ENCODE data around the gene MRPL23. TPM values are rescaled to one million over a fixed set of nuclear protein-coding genes. Genes with fewer than 3 reads are reported as not detected.
"Not testable (repeated sequence)": the region's sequence is repeated elsewhere in the genome, so short reads cannot be mapped to it uniquely, and the experiment has no call there.

The MRPL23 gene
- total RNA-seq, 1 experiment from 2014 or later, result 219 TPM

DNA sequence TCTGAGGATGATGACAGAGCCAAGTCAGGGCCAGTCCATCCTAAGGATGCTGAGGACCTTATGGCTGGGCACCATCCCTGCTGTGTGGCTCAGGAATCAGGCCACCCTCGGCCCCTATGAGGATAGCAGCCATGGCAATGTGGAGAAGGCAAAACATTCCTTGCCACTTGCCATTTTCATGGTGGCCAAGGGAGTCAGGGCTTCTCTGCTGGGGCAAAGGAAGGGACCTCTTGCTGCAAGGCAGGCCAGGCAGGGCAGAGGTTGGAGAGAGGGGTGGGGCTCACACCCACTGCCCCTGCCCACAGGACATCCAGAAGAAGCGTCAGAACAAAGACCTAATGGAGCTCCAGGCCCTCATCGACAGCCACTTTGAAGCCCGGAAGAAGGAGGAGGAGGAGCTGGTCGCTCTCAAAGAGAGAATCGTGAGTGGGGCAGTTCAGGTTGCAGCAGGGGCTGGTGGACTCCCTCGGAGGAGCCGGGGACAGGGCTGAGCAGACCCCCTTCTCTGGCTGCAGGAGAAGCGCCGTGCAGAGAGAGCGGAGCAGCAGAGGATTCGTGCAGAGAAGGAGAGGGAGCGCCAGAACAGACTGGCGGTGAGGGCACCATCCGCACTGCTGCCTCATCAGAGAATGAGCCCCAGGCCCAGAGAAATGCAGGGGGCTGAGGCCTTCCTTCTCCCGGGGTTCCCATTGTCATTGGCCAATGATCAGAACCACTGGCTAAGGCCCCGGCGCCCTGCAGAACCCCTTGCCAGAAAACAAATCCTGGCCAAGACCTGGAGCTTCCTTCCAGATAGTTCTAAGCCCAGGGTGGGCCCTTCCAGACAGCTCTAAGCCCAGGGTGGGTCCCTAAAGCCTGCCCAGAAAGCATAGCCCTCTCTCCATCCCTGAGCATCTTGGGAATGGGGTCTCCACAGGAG is 13.5 kb upstream of the MRPL23 start:
- no peak for DNase-seq (ENCODE audit: low read depth)

DNA sequence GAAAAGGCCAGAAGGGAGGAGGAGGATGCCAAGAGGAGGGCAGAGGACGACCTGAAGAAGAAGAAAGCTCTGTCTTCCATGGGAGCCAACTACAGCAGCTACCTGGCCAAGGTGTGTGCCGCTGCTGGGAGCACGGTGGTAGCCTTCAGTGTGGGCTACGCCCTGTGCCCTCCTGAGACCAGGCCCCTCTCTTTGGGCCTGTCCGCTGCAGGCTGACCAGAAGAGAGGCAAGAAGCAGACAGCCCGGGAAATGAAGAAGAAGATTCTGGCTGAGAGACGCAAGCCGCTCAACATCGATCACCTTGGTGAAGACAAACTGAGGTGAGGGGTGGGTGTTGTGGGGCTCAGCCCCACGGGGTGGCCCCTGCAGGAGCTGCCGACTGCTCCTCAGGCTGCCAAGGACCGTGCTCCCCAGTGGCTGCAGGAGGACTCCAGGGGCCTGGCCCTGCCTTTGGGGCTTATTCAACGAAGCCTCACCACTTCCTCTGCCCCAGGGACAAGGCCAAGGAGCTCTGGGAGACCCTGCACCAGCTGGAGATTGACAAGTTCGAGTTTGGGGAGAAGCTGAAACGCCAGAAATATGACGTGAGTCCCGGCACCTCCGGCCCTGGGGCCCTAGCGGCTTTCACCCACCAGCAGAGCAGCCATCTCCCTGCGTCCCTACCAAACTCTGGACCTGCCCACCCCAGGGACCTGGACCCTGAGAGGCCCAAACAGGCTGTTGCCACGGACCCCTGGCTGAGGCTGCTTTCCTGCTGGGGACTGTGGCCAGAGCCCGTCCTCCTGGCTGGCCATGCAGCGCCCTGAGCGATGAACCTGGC is 12.6 kb upstream of the MRPL23 start:
- DNase-seq (ENCODE audit: low read depth), result no peak

DNA sequence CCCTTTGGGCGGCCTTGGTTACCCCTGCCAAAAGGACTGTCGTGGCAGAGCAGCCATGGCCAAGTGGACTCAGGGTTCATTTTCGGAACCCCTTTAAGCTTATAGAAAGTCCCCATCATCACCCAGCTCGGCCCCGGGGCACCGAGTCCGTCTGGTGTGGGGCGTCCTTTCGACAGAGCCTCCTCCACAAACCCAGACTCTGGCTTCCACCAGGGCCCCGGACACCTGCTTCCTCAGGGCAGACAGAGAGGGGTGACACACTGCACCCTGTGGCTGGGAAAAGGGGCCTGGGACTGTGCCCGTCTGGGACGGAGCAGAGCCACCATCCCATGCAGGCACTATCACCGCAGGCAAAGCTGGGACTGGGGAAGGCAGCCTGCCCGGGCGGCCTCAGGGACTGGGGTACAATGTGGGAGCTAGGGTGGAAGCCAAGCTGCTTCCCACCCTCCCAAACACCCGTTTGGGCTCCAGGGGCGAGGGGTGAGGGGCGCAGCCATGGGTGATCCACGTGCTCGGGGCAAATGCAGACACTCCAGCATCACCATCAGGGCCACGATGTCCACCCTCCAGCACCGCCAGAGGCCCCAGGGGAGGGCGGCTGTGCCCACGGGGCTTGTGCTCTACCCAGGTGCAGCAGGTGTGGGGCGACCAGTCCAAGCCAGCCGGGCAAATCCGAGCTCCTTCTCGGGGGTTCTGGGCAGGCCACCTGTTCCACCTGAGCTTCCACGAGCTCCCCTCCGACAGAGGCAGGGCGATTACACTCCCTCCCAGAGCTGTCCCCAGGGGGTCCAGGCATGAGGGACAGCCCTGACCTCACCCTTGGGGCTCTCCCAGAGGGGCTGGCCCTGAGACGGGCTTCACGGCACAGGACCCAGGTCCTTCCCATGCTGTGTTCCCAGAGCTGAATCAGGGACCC is 11.7 kb upstream of the MRPL23 start:
- no peak for DNase-seq (ENCODE audit: low read depth)

DNA sequence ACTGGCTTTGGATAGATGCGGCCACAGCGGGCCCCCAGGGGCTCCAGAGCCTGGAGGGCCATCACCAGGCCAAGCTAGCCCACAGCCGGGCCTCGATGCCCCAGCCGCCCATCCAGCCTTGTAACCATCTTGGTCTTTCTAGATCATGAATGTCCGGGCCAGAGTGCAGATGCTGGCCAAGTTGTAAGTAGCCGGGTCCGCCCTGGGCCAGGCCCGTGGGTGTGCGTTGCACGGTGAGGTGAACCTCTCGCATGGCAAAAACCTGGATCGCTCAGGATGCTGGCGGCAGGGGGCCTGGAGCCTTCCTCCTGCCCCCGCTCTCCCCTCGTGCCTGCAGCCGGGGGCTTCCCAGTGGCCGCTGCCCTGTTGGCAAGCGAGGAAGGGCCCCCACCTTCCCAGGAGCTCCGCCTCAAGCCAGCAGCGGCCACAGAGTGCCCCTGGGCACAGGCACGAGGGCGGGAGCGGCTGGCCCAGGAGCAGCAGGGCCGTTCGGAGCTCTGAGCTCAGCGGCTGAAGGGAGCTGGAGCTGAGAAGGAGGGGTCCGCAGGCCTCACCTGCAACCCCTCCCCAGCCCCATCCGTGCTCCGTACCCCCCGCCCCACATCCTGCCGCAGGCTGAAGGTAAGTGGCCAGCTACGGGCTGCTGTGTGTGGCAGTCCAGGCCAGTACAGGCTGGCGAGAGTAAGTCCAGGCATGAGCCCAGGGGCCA is 10.9 kb upstream of the MRPL23 start:
- DNase-seq (ENCODE audit: low read depth), result no peak

DNA sequence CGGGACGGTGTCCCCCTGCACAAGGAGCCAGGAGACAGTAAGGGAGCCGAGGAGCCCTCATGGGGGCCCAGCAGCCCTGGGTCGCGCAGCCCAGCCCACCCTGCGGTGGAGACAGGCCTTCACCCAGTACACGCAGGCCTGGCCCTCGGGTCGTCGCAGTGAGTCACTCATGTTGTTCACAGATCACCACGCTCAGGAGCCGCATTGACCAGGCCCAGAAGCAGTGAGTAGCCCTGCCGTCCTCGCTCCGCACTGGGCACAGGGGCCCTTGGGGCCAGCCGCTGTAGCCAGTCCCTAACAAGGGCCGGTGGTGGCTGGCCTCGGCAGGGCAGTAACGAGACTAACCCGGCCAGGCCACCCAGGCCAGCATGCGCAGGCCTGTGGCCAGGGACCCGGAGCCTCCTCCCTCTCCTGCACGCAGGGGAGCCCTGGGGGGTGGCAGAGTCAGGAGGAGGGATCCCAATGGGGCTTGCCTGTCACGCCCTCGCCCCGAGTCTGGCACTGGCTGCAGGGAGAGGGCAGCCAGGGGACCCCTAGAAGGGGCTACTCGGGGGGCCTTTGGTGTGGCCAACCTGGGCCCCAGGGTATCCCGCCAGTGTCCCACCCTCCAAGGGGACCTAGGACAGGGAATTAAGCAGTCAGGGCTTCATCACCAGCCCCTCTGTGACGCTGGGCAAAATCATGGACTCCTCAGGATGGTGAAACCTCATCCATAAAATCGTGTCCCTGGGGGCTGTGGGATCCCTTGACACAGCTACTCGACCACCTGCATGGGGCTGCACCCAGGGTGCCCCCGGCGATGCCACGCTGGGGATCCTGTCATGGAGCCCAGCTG is 10.1 kb upstream of the MRPL23 start:
- no peak for DNase-seq (ENCODE audit: low read depth)

DNA sequence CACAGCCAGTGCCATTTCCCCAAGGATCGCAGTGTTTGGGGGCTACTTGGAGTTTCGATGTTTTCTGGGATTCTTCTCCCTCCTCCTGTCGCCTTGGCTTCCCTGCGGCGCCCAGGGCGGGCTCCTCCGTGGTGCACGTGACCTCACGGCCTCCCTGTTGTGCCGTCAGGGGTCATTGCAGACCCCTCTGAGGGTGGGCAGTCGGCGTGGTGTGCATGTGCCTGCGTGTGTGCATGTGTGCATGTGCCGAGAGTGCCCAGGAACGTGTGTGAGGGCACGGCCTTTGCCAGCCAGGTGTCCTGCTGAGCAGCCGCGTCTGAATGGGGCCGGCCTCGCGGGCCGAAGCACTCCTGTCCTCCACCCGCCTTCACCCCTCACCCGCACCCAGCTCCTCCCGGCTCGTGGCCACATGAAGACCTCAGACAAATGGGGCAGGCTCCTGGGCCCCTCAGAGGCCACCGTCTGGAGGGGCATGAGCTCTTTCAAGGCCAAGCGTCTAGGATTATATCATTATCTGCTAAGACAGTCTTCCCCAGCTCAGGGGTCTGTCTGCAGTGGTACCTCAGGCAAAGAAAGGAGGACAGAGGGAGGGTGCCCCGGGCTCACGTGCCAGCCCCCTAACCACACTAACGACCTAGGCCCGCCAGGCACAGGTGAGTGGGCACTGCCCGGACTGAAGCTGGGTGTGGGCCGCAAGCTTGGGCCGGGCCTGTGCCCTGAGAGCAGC is 9.4 kb upstream of the MRPL23 start:
- DNase-seq (ENCODE audit: low read depth), result no peak

DNA sequence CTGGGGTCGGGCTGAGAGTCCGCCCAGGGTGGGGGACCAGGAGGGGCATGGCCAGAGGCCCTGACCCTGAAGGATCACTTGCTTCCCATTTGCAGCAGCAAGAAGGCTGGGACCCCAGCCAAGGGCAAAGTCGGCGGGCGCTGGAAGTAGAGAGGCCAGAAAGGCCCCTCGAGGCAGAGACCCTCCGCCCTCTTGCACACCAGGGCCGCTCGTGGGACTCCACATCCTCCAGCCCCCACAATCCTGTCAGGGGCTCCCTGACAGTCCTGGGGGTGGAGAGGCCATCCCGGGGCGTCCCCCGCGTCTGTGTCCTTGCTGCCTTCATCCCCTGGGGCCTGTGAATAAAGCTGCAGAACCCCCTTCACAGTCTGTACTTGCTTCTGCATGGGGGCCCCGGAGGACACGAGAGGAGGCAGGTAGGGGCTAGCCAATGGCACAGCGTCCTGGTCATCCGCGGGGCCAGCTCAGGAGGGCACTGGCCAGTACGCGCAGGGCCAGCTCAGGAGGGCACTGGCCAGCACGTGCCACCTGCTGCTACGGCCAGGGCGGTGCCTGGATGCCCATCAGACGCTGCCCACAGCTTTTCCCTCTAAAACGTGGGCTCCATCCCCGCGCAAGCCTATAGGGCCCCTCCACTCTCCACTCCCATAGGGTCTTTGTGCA is 8.7 kb upstream of the MRPL23 start:
- DNase-seq (ENCODE audit: low read depth), result no peak

DNA sequence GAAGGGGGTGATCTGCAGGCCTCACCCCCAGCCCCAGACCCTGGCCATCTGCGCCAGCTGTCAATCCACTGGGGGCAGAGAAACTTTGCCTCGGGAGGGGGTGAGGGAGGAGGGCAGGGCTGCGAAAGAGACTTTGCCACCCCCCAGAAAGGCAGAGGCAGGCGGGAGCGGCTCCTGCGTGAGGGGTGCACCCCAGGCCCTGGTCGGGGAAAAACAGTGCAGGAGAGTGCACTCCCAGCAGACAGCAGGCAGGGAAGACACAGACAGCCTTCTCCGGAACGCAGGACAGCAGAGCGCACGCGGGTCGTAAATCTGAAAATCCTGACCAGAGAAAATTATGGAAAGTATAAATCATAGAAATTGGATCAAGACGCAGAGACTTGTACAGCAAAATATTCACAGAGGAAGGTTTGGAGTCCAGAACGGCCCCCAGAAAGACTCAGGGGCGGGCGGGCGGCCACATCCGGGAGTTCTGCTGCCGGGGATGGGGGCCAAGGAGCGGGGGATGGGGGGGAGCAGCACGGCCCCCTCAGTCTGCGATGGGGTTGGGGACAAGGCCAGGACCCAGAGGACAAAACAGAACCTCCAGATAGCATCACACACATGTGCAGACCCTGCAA is 8.0 kb upstream of the MRPL23 start:
- no peak for DNase-seq (ENCODE audit: low read depth)

DNA sequence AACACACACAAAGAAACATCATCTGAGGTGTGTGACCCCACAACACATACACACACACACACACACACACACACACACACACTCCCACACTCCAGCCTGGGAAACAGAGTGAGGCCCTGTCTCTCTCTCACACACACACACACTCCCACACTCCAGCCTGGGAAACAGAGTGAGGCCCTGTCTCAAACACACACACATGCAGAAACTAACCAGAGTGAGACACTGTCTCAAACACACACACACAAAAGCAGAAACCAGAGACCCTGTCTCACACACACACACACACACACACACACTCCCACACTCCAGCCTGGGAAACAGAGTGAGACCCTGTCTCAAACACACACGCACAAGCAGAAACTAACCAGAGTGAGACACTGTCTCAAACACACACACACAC is 7.3 kb upstream of the MRPL23 start:
- not testable (repeated sequence) for DNase-seq (ENCODE audit: low read depth)

DNA sequence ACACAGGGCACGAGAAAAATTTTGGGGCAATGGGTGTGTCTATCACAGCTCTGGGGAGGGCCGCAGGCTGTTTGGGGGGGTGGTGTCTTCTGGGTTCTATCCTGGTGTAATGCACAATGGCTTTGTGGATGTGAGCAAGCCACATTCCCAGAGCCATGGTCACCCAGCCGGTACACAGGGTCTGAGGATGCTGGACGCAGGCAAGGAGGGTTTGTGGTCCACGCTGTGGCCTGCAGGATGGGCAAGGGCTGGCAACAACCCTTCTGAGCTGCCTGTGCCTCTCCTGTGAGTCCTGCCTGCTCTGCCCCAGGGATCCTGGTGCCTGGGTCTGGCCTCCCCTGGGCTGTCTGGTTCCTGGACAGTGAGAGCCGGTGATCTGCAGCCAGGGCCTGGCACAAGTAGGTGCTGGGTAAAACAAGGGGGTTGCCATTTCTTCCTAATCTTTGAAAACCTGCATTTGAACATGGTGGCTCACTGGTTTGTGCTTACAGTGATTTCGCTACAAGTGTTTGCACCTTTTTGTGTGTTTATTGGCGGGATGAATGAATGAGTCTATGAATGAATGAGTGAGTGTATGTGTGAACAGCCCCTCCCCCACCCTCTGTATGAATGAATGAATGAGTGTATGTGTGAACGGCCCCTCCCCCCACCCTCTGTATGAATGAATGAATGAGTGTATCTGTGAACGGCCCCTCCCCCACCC is 4.4 kb upstream of the MRPL23 start:
- DNase-seq (ENCODE audit: low read depth), result no peak

DNA sequence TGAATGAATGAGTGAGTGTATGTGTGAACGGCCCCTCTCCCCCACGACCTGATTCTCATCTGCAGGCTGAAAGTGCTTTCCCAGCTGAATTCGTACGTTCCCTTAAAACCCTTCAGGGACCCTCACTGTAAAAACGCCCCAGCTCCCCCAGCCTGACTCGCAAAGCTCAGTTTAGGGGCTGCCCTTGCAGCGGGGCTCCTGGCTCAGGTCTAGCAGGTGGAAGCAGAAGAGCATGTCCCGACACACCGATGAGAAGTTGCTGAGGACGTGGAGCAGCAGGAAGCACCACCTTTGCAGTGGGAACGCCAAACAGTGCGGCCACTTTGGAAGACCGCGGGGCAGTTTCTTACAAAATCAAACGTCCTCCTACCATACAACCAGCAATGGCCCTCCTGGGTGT is 3.6 kb upstream of the MRPL23 start:
- no peak for DNase-seq (ENCODE audit: low read depth)

DNA sequence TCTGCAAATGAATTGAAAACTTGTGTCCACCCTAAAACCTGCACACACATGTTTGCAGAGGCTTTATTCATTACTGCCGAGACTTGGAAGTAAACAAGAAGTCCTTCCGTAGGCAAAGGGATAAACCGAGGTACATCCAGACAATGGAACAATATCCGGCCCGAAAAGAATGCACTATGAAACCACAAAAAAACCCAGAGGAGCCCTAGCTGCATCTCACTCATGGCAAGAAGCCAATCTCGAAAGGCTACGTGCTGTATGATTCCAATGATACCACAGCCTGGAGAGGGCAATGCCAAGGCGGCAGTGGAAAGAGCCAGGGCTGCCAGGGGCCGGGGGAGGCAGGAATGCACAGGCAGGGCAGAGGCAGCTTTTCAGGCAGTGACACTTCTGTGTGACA is 3.2 kb upstream of the MRPL23 start:
- DNase-seq (ENCODE audit: low read depth), result peak; percentile 71

DNA sequence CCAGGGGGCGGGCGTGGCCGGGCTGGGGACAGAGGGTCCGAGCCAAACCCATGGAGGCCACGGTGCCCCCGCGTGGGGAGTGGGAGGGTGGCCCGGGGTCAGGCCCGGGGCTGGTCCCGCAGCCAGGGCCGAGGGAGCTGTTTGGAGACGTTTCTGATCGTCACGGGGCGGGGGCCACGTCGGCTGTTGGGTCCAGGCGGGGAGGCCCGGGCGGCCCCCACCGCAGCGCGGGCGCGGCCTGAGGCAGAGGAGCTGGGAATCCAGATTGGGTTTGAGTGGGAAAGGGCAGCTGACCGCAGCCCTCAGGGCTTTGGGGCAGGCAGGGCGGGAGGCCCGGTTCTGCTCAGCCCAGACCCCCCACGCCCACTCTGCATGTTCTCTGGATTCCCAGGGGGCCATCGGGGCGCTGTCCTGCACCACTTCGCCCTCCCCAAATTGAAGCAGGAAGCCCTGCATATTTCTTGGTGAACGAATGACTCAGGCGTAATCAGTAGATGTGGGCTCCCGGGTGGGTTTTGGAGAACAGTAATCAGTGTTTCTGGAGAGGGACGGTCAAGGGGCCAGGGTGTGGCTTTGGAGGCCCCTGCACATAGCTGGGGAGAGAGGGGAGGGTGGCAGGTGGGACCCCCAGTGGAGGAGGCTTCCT is 583 bp downstream of the MRPL23 start:
- DNase-seq (ENCODE audit: low read depth), result no peak

DNA sequence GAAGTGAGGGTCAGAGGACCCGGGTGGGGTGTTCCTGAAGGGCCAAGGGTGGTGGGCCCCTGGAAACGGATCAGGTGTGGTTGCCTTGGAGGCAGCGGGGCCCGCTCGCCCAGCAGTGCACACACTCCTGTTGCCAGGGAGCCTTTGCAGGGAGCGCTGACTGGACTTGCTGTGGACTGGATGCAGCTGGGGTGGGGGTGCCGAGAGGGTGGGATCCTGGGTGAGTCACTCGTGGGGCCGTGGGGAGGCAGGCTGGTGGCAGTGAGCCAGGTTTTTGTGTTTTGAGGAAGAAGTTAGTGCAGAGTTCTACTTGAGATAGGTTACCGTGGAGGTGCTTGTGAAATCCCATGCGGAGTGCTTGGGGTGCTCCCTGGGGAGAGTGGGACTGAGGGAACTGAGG is 1.3 kb downstream of the MRPL23 start:
- no peak for DNase-seq (ENCODE audit: low read depth)

DNA sequence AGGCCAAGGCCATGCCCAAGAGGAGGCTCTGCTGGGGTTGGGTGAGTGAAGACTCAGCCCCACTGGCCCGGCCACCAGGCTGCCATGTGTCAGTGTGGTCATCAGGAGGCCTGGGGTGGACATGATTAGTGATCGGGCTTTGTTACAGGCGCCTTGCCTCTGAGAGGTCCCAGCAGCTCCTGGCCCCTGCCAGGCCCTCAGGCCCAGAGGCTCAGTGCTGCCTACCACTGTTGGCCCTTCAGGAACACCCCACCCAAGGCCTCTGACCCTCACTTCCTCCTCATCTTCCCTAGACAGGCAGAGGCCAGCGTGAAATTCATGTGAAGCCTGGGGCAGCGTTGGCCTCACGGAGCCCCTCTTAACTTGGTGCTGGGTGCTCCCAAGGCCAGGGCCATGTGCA is 2.2 kb downstream of the MRPL23 start:
- DNase-seq (ENCODE audit: low read depth), result no peak

DNA sequence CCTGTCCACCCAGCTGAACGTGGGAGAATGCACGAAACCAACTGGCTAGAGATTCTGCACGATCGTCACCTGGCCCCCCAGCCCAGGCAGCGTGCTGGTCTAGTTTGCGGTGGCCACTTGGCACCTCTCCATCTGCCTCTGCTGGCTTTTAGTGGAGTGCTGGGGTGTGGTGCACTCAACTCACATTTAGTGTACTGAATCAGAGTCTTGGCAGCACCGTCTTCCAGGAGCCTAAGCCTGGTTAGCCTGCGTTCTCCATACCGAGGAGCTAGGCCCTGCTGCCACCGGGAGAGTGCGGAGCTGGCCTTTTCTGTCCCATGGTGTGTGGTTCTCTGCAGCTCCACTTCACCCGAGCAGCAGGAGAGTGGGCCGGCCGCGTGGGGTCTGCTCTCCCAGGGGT is 2.8 kb downstream of the MRPL23 start:
- no peak for DNase-seq (ENCODE audit: low read depth)

DNA sequence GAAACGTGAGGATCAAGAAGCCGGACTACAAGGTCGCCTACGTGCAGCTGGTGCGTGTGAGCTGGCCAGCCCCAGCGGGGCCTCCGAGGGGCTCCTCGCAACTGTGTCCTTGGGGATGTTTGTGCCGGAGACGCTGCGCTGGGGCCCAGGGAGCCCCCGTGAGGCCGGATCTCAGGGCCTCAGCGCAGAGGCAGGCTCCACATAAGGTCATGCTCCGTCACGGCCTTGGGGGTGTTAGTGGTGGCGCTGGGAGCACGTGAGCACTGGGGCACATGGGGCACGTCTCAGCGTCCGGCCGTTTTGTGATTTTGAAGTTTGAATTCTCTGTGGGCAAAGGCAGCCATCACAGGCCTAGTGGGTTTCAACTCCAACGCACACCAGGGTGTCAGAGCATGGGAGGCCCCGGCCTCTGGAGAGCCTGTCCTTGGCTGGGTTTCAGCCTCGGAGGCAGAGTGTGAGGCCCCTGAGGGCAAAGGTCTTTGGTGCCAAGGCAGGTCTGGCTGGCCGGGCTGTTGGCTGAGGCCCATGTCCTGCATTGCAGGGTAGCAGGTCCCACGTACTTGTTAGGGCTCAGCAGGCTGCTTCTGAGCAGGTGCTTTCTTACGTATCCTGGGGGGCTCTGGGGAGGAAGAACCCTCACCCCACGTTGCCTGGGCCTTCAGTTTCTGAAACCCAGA is 5.8 kb downstream of the MRPL23 start:
- DNase-seq (ENCODE audit: low read depth), result no peak
